GM19455 (cell line): Measurements from ENCODE around the gene POC1A.
"Not testable (repeated sequence)": the region's sequence is repeated elsewhere in the genome, so short reads cannot be mapped to it uniquely, and the experiment has no call there.

Source experiments
- ATAC-seq: cut with Tn5 transposase; IDR thresholded peaks from one replicate; pipeline ENCODE4 v1.9.1; 2021; ENCODE audit not compliant: unreplicated experiment

POC1A gene

GRCh38 chr3:52053307-52054304 lies 100.6 kb downstream of the POC1A start:
- no peak for ATAC-seq

GRCh38 chr3:52052831-52053306 lies 101.4 kb downstream of the POC1A start:
- no peak for ATAC-seq

DNA sequence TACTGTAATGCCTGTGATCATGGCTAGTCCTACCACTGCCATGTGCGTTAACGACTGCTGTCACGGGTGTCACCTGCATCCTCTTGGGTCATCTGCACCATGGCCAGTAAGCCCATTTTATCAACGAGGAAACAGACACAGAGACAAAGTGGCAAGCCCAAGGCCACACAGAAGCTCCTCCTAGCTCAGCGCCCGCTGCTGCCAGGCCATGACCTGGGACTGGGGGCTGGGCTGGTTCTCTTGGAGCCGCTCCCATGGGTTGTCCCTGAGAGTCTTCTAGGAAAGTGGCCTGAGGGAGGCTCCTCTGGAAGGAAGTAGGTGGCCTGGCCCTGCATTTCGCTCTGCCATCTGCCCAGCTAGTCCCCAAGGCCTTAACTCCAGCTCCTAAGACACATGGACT lies 102.8 kb downstream of the POC1A start:
- no peak for ATAC-seq

- no peak for ATAC-seq
Measured at GRCh38 chr3:52050571-52050970, 103.7 kb downstream of the POC1A start.

- no peak for ATAC-seq
Measured at GRCh38 chr3:52049503-52049902, 104.7 kb downstream of the POC1A start.

GRCh38 chr3:52047295-52047960 lies 106.8 kb downstream of the POC1A start:
- no peak for ATAC-seq

DNA sequence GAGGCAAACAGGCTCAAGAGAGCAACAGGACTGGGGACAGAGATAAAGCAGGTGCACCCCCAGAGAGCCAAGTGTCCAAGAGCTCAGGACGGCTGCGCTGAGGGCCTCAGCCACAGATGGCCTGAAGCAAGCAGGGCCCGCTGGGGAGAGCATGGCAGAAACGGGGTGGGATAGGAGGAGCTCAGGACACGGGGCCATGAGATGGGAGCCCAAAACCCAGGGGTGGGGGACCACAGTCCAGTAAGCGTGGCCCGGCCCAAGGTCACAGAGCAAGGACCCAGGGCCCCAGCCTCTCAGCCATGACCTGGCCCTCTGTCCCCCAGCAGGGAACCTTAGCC lies 107.4 kb downstream of the POC1A start:
- no peak for ATAC-seq

GRCh38 chr3:52046186-52046901 lies 107.9 kb downstream of the POC1A start:
- no peak for ATAC-seq

DNA sequence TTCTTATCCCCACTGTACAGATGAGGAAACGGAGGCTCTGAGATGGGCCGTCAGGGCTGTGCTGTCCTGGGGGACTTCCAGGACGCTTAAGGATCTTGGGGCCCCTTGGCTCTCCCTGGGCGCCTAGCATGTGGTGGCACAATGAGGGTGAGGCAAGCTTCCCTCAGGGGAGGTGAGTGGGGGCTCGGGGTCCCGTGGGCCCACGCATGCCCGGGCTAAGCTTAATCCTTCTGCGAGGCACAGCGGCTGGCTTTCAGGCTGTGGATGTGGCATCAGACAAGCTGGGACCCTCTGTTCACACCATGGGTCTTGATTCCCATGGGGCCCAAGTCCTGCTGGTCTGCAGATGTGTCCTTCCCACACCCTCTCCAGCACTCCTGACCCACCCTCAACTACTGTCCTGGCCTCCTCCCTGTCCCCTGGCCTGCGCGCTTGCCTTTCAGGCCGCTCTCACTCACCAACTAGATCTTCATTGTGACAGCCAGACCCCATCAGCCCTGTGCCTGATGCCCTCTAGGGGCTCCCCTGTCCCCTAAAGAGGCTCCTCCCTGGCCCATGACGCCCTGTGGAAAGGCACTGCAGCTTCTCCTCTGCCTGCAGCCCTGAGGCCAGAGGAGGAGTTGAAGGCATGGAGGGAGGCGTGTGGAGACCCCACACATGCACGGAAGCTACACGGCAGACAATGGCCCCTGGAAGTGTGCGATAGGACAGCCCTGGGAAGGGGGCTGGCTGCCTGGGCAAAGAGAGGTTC lies 109.2 kb downstream of the POC1A start:
- ATAC-seq: no peak

- no peak for ATAC-seq
Measured at GRCh38 chr3:52043750-52044149, 110.5 kb downstream of the POC1A start.

DNA sequence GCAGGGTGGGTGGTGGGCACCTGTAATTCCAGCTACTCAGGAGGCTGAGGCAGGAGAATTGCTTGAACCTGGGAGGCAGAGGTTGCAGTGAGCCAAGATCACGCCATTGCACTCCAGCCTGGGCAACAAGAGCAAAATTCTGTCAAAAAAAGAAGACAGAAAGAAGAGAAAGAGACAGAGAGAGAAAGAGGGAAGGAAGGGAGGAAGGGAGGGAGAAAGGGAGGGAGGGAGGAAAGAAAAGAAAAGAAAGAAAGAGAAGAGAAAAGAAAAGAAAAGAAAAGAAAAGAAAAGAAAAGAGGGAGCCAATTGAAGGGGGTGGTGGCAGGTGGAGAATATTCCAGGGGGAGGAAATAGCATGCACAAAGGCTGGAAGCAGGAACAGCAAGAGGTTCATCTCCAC lies 111.2 kb downstream of the POC1A start:
- not testable (repeated sequence) for ATAC-seq

DNA sequence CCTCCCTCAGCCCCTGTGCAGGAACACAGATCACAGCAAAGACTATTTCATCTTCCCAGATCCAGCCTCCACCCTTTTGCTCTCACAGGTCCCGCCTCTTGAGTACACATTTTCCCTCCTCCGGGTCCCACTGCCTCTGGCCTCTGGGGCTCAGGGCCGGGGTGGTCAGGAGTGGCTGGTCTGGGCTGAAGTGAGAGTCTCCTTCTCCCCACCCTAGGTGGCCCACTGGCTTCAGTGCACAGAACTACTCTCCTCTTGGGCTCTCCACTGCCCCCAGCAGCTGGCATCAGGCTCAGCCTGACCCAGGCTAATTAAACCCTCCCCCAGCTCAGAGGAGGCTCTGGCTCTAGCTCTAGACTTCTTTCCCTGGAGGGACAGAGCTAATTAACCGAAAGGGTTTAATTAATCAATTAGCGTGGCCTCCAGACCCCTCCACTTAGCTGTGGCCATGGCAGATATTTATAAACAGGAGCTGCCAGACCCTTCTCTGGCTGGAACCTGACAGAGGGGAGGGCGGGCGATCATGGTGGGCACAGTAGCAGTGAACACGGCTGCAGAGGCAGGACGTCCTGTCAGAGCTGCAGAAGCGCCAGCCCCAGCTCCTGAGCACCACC lies 113.0 kb downstream of the POC1A start:
- ATAC-seq: no peak

DNA sequence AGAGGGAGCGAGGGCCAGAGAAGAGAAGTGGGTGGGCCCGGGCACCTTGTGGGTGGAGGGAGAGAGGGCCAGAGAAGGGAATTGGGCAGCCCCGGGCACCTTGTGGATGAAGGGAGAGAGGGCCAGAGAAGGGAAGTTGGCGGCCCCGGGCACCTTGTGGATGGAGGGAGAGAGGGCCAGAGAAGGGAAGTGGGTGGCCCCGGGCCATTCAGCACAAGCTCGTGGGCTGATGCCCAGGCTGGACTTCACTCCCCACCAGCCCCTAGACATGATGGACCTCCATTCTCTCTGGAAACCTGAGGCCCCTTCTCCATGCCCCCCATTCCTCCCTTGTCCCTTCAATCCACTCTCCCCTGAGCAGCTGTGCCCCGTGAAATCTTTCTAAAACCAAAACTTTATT lies 113.6 kb downstream of the POC1A start:
- ATAC-seq: no peak

DNA sequence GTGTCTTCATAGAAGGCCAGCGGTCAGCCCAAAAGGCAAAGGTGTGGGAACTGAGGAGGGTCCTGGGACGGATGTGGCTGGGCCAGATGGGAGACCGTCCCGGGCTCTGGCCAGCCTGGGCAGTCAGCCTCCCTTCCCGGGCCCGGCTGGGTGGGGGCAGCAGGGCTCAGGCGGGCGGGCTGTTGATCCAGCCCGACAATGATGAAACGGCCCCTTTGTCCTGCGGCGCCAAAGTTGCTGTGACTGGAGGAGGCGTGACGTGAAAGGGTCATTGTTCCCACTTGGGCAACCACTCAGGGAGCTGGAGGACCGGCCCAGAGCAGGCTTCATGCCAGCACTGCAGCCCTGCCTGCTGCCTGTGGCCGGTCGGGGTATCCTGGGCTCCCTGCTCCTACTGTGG lies 114.4 kb downstream of the POC1A start:
- ATAC-seq: no peak

DNA sequence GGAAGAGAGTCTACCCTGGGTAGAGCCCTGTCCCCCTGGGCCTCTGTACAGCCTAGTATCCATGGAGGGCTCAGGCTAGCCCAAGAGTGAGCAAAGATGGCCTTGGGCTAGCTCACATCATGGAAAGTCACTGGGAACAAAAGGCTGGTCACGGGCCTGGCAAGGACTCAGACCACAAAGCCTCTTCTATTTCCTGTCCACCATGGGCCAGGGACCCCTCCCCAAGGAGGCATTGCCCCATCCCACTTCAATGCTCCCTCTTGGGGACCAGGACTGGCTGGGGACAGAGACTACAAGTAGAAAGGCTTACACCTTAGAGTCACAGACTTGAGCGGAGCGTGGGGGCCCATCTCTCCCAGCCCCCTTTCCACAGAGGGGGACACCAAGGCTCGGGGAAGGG lies 114.8 kb downstream of the POC1A start:
- no peak for ATAC-seq

GRCh38 chr3:52038227-52038626 lies 116.0 kb downstream of the POC1A start:
- no peak for ATAC-seq

- no peak for ATAC-seq
Measured at GRCh38 chr3:52037291-52037690, 116.9 kb downstream of the POC1A start.

- no peak for ATAC-seq
Measured at GRCh38 chr3:52036829-52037228, 117.4 kb downstream of the POC1A start.

GRCh38 chr3:52036222-52036694 lies 118.0 kb downstream of the POC1A start:
- ATAC-seq: no peak

- ATAC-seq: no peak
Measured at GRCh38 chr3:52034651-52035050, 119.6 kb downstream of the POC1A start.
